Measurements from ENCODE around the gene ACSF2. TPM values are rescaled to one million over a fixed set of nuclear protein-coding genes. Genes with fewer than 3 reads are reported as not detected.

The ACSF2 gene
- total RNA-seq, 4 donors from 2014 or later = 97.3 to 193 (median 143) TPM

DNA sequence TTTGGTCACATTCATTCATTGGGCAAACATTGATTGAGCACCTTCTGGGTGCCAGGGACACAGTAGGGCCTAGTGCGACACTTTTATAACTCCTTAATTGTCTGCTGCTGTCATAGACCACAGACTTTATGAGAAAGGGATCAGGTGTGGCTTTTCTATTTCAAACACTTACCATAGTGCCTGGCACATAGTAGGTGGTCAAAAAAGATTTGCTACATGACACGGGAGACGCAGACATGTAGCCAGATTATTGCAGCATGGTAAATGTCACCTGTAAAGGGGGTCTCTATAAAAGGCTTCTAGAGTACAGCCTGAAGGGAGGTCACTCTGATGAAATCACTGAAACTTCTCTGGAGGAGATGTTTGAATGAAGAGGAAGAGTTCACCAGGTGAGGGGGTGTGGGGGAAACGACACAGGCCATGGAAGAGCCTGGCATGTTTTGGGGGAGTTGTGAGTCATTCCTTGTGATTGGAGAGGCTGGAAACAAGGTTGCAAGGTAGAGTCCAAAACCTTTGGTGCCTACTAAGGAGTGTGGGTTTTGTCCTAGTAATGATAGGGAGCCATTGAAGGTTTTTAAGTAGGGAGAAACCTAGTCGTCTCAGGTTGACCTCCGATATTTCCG is 54.2 kb downstream of the ACSF2 start:
- peaks cover 35% of the 10 kb centered on the region in 2 donors for H3K4me1 ChIP-seq
- peak overlapping the region; percentile 33 to 87 (median 86) for H3K27ac ChIP-seq
- no peak for DNase-seq
- H3K4me3 ChIP-seq (replicated peaks in 1 of 3) = no peak overlapping the region
- H3K9me3 ChIP-seq = no peaks in the 10 kb centered on the region
- peaks cover 0 to 6% of the 10 kb centered on the region in 2 donors for H3K36me3 ChIP-seq
- no peaks in the 10 kb centered on the region for H3K27me3 ChIP-seq
- 85 to 87% methylated on average over 7 of the region's 7 CpGs for WGBS, 2 donors
- no peak for TF ChIP-seq POLR2A (IDR thresholded peaks at IDR 0.05)
- TF ChIP-seq, protein P1, sequence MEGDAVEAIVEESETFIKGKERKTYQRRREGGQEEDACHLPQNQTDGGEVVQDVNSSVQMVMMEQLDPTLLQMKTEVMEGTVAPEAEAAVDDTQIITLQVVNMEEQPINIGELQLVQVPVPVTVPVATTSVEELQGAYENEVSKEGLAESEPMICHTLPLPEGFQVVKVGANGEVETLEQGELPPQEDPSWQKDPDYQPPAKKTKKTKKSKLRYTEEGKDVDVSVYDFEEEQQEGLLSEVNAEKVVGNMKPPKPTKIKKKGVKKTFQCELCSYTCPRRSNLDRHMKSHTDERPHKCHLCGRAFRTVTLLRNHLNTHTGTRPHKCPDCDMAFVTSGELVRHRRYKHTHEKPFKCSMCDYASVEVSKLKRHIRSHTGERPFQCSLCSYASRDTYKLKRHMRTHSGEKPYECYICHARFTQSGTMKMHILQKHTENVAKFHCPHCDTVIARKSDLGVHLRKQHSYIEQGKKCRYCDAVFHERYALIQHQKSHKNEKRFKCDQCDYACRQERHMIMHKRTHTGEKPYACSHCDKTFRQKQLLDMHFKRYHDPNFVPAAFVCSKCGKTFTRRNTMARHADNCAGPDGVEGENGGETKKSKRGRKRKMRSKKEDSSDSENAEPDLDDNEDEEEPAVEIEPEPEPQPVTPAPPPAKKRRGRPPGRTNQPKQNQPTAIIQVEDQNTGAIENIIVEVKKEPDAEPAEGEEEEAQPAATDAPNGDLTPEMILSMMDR (IDR thresholded peaks at IDR 0.05) = no peak
- intact Hi-C loops (cut with DNase I) = loop anchor here (10.0 kb wide), 2 partner anchors 145 to 205 kb away; no protein-coding TSS in a partner anchor

DNA sequence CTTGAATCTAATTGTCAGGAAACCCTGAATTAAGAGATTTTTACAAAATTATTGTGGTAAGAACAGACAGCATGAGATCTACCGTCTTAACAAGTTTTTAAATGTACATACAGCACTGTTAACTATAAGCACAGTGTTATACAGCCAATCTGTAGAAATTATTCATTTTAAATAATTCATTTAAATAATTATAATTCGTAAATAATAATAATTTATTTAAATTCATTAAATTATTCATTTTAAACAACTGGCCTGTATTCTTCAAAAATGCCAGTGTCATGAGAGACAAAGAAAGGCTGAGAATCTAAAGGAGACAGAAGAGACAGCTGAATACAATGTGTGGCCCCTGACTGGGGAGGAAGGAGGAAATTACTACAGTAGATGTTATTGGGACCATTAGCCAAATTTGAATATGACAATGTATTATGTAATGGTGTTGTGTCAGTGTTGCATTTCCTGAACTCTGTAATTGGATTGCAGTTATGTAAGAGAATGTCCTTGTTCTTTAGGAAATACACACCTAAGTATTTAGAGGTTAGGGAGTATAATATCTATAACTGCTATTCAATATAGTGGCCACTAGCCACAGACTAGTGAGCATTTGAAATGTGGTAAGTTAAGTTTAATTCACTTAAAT is 55.0 kb downstream of the ACSF2 start:
- peaks cover 35% of the 10 kb centered on the region in 2 donors for H3K4me1 ChIP-seq
- intact Hi-C loops (cut with DNase I) = loop anchor here (10.0 kb wide), 2 partner anchors 144 to 204 kb away; no protein-coding TSS in a partner anchor

DNA sequence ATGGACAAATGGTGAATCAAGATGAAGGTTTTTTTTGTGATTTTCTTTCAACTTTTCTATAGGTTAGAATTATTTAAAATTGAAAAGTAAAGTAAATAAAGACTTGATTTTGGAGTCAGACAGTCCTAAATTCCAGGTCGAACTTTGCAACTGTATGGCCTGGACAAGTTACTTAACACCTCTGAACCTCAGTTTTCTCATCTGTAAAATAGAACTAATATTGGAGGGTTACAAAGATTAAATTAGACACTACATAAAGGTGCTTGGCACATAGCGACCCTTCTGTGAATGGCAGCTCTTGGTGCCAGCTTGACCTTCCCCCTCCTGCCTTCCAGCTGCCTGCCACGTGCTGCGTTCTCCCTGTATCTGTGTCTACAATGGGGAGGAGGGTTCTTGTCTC is 55.6 kb downstream of the ACSF2 start:
- Histone ChIP-seq H3K27me3 (no peaks in the 10 kb centered on the region), H3K36me3 (peaks cover 9 to 10% of the 10 kb centered on the region in 2 donors), H3K27ac (no peak overlapping the region), H3K4me3 (replicated peaks in 1 of 3) (no peak overlapping the region), H3K9me3 (no peaks in the 10 kb centered on the region), H3K4me1 (peaks cover 35% of the 10 kb centered on the region in 2 donors)
- TF ChIP-seq POLR2A (IDR thresholded peaks at IDR 0.05) = no peak
- TF ChIP-seq, protein P1 (IDR thresholded peaks at IDR 0.05) = no peak
- WGBS, 2 donors = 84% methylated on average over 4 of the region's 4 CpGs
- no peak for DNase-seq
- intact Hi-C loops (cut with DNase I) = loop anchor here (10.0 kb wide), 2 partner anchors 143 to 203 kb away; no protein-coding TSS in a partner anchor

More for the DNA sequence above, 55.0 kb downstream of the ACSF2 start:
- TF ChIP-seq, protein P1 (IDR thresholded peaks at IDR 0.05) = no peak
- no peak for TF ChIP-seq POLR2A (IDR thresholded peaks at IDR 0.05)
- H3K27ac ChIP-seq = peak overlapping the region in 2 of 3 donors; percentile 29 to 32
- H3K27me3 ChIP-seq = no peaks in the 10 kb centered on the region
- H3K4me3 ChIP-seq (replicated peaks in 1 of 3) = no peak overlapping the region
- no peaks in the 10 kb centered on the region for H3K9me3 ChIP-seq
- WGBS, 2 donors = 92 to 96% methylated on average over 2 of the region's 2 CpGs
- peaks cover 7 to 10% of the 10 kb centered on the region in 2 donors for H3K36me3 ChIP-seq
- DNase-seq = no peak

DNA sequence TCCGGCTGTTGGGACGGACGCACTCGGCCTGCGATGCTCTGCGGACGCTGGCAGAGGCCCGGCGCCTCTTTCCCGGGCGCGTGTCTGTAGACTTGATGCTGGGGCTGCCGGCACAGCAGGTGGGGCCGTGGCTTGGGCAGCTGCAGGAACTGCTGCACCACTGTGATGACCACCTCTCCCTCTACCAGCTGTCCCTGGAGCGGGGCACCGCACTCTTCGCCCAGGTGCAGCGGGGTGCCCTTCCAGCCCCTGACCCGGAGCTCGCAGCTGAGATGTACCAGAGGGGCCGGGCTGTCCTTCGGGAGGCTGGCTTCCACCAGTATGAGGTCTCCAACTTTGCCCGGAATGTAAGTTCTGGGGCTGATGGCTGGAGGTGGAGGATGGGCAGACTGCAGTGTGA is 56.1 kb downstream of the ACSF2 start:
- peaks cover 35% of the 10 kb centered on the region in 2 donors for H3K4me1 ChIP-seq

More for the DNA sequence above, 56.1 kb downstream of the ACSF2 start:
- TF ChIP-seq, protein P1 (IDR thresholded peaks at IDR 0.05) = no peak
- no peak for TF ChIP-seq POLR2A (IDR thresholded peaks at IDR 0.05)
- H3K27ac ChIP-seq = peak overlapping the region in 1 of 3 donors; percentile 93
- no peak overlapping the region for H3K4me3 ChIP-seq (replicated peaks in 1 of 3)
- no peaks in the 10 kb centered on the region for H3K9me3 ChIP-seq
- no peaks in the 10 kb centered on the region for H3K27me3 ChIP-seq
- peaks cover 9 to 10% of the 10 kb centered on the region in 2 donors for H3K36me3 ChIP-seq
- WGBS, 2 donors = 75 to 92% methylated on average over 6 to 23 of the region's 23 CpGs
- DNase-seq = no peak
- intact Hi-C loops (cut with DNase I) = loop anchor here (10.0 kb wide), 2 partner anchors 143 to 203 kb away; no protein-coding TSS in a partner anchor

Data from thyroid gland (tissue), 4 donors.